Upper lobe of left lung (tissue), 6 donors: ENCODE measurements around the gene BEGAIN. TPM values are rescaled to one million over a fixed set of nuclear protein-coding genes. Genes with fewer than 3 reads are reported as not detected.

Source experiments
- ATAC-seq, 2 donors: fragments of 200-7000 bp; cut with Tn5 transposase; one replicate each; pipeline ENCODE4 v1.9.1; 2022; ENCODE audit warnings: mild to moderate bottlenecking in 2 of 2, moderate library complexity in 2 of 2; ENCODE audit not compliant: low FRiP score in 2 of 2
- DNase-seq, 2 donors: peaks; one replicate each; pipeline ENCODE4 v3.0.0-alpha.2; 2019 to 2020
- H3K27ac ChIP-seq, 4 donors: fragments of 200-600 bp; sonication (generic); one replicate each; pipeline ENCODE4 v1.5.1; 2016 to 2019
- H3K27me3 ChIP-seq, 4 donors: fragments of 200-600 bp; sonication (generic); one replicate each; pipeline ENCODE4 v1.5.1; 2017 to 2019
- H3K36me3 ChIP-seq, 4 donors: fragments of 200-600 bp; sonication (generic); one replicate each; pipeline ENCODE4 v1.5.1; 2016 to 2019
- H3K4me1 ChIP-seq, 4 donors: fragments of 200-600 bp; sonication (generic); one replicate each; pipeline ENCODE4 v1.5.1; 2018 to 2019
- H3K4me3 ChIP-seq, 4 donors: fragments of 200-600 bp; sonication (generic); one replicate each; pipeline ENCODE4 v1.5.1; 2017 to 2019; ENCODE audit warnings: mild to moderate bottlenecking in 2 of 4, moderate library complexity in 1 of 4
- H3K9me3 ChIP-seq, 4 donors: fragments of 200-600 bp; sonication (generic); one replicate each; pipeline ENCODE4 v1.5.1; 2018 to 2019
- EP300 ChIP-seq, 4 donors: sonication (generic); formaldehyde crosslinking; IDR thresholded peaks; one replicate each; pipeline ENCODE4 v1.5.1; 2017; ENCODE audit warnings: antibody characterized with exemption in 4 of 4, control low read depth in 2 of 4
- POLR2A ChIP-seq, 4 donors: fragments of 450-650 bp; IDR thresholded peaks; one replicate each; pipeline ENCODE4 v1.5.1; 2016 to 2017; ENCODE audit warnings: antibody characterized with exemption in 4 of 4, mild to moderate bottlenecking in 2 of 4
- POLR2AphosphoS5 ChIP-seq, 2 donors: sonication (generic); formaldehyde crosslinking; IDR thresholded peaks; one replicate each; pipeline ENCODE4 v1.5.1; 2017; ENCODE audit warnings: antibody characterized with exemption in 2 of 2
- WGBS, 2 donors: methylation state at CpG; one replicate each; pipeline ENCODE4 v1.1.5; 2017 to 2018; 5-methylcytosine and 5-hydroxymethylcytosine counted together
- total RNA-seq, 6 donors: library from RNA; depleted of rRNA in 4 of 6; stranded (reverse); fragments of >200 nt in 4 of 6; gene quantifications; one replicate each; pipeline versions ENCODE4 v1.1.0 to v1.2.1, GENCODE V29; 2016 to 2021
- TF ChIP-seq, protein P1 (sequence below), 6 experiments: fragments of 450-650 bp in 4 of 6; fragments of 200-600 bp in 2 of 6; sonication (generic) in 2 of 6; IDR thresholded peaks; one replicate each; pipeline ENCODE4 v1.5.1; 2016 to 2019; ENCODE audit warnings: antibody characterized with exemption in 6 of 6
- donor health status: DM: no; HTN: no; CAD: no; lungs with moderate emphysema.
- donor health status: DM: no; HTN: yes; CAD: no; lungs with severe emphysema.

Gene BEGAIN
- total RNA-seq, 6 donors from 2014 or later: under 0.01 to 2.0 (median 0.88) TPM

DNA sequence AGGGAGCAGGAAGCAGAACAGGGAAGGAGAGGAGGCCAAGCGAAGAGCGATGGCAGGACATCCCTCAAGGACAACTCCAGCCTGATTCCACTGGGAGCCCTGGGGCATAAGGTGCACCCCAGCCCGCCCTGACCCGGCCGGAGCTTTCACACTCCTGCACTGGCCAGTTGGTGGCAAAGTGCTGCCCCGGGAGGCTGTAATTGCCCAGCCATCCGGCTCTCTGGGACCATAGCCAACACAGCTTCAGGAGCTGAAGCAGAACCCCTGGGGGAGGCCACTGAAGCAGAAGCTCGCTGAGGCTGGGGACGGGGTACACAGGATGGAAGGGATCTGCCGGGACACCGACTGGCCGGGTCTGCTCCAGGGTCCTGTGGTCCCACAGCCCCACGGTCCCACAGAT, 41.9 kb upstream of the BEGAIN start:
- H3K4me3 ChIP-seq: no peak overlapping the region
- no peak overlapping the region for H3K27ac ChIP-seq
- H3K36me3 ChIP-seq: no peaks in the 10 kb centered on the region
- ATAC-seq (no peak), DNase-seq (no peak)
- 81 to 100% methylated on average over 2 to 9 of the region's 13 CpGs for WGBS, 2 donors
- no peak for TF ChIP-seq POLR2AphosphoS5 (IDR thresholded peaks at IDR 0.05)
- TF ChIP-seq EP300 (IDR thresholded peaks at IDR 0.05): no peak
- TF ChIP-seq, protein P1, sequence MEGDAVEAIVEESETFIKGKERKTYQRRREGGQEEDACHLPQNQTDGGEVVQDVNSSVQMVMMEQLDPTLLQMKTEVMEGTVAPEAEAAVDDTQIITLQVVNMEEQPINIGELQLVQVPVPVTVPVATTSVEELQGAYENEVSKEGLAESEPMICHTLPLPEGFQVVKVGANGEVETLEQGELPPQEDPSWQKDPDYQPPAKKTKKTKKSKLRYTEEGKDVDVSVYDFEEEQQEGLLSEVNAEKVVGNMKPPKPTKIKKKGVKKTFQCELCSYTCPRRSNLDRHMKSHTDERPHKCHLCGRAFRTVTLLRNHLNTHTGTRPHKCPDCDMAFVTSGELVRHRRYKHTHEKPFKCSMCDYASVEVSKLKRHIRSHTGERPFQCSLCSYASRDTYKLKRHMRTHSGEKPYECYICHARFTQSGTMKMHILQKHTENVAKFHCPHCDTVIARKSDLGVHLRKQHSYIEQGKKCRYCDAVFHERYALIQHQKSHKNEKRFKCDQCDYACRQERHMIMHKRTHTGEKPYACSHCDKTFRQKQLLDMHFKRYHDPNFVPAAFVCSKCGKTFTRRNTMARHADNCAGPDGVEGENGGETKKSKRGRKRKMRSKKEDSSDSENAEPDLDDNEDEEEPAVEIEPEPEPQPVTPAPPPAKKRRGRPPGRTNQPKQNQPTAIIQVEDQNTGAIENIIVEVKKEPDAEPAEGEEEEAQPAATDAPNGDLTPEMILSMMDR (IDR thresholded peaks at IDR 0.05): no peak
- TF ChIP-seq POLR2A (IDR thresholded peaks at IDR 0.05): no peak
- no peaks in the 10 kb centered on the region for H3K4me1 ChIP-seq
- H3K27me3 ChIP-seq: no peaks in the 10 kb centered on the region
- H3K9me3 ChIP-seq: no peaks in the 10 kb centered on the region

DNA sequence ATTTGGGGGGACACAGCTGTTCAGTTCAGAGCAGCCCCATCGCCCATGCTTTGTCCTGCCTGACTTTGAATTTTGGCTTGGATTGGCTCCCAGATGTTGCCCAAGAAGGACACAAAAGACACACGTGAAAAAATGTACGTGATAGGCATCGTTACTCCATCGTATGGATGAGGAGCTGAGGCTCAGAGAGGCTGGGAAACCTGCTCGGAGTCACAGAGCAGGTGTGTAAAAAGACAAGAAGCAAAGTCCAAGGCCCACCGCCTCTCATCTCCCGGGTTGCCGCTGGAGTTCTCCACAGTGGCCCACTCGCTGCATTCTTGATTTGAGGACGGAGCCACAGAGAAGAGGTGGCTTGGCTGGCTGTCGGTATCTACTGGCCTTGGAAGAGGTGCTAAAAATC, 41.0 kb upstream of the BEGAIN start:
- Histone ChIP-seq H3K36me3 (no peaks in the 10 kb centered on the region), H3K9me3 (no peaks in the 10 kb centered on the region), H3K27me3 (no peaks in the 10 kb centered on the region), H3K4me3 (no peak overlapping the region), H3K27ac (no peak overlapping the region), H3K4me1 (no peaks in the 10 kb centered on the region)
- DNase-seq: no peak
- 88 to 89% methylated on average over 10 to 12 of the region's 12 CpGs for WGBS, 2 donors
- TF ChIP-seq, protein P1 (IDR thresholded peaks at IDR 0.05): no peak
- no peak for ATAC-seq

DNA sequence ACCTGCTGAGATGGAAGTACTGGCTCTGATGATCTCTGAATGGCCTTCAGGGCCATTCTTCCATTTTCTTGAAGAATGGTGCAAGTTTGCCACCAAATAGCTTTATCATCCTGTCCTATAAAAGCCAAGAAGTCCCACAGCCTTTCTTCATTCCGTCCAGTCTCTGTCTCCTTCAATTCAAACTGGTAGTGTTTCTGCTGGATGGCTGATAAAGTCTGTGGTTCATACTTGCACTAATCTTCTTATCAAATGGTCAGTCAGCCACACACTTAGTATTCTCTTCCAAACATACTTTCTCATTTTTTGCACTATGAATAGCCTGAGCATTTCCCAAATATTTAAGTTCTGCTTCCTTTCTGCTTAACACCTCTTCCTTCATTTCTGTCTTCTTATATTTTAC, 39.4 kb upstream of the BEGAIN start:
- H3K9me3 ChIP-seq: no peaks in the 10 kb centered on the region
- WGBS, 2 donors: 83 to 95% methylated on average over 1 of the region's 1 CpG
- no peaks in the 10 kb centered on the region for H3K36me3 ChIP-seq
- ATAC-seq (no peak), DNase-seq (no peak)
- no peak overlapping the region for H3K27ac ChIP-seq
- no peaks in the 10 kb centered on the region for H3K27me3 ChIP-seq
- TF ChIP-seq POLR2A (IDR thresholded peaks at IDR 0.05) (no peak), POLR2AphosphoS5 (IDR thresholded peaks at IDR 0.05) (no peak), EP300 (IDR thresholded peaks at IDR 0.05) (no peak)
- TF ChIP-seq, protein P1 (IDR thresholded peaks at IDR 0.05): no peak
- peaks cover 0 to 11% (median 7%) of the 10 kb centered on the region in 4 donors for H3K4me1 ChIP-seq
- H3K4me3 ChIP-seq: no peak overlapping the region

DNA sequence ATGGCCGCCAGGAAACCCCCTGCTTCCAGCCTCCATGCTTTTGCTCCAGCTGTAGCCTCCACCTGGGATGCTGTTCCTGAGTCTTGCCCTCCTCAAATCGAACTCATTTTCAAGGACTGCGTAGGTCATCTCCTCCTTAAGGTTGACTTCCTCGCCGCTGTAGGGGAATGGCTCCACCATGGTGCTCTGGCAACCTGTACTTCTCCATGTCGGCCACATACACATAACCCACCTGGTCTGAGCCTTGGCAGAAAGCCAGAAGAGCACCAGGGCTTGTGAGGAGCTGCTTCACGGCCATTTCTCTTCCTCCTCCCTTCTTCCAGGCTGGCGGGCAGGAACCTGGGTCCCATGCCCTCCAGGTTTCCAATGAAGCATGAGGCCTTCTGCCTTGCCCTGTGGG, 36.7 kb upstream of the BEGAIN start:
- 81 to 84% methylated on average over 8 of the region's 8 CpGs for WGBS, 2 donors
- H3K4me3 ChIP-seq: no peak overlapping the region
- peaks cover 2 to 18% (median 8%) of the 10 kb centered on the region in 4 donors for H3K4me1 ChIP-seq
- TF ChIP-seq, protein P1 (IDR thresholded peaks at IDR 0.05): no peak
- TF ChIP-seq POLR2A (IDR thresholded peaks at IDR 0.05): no peak
- TF ChIP-seq POLR2AphosphoS5 (IDR thresholded peaks at IDR 0.05): no peak
- no peak for TF ChIP-seq EP300 (IDR thresholded peaks at IDR 0.05)
- no peak for DNase-seq
- H3K9me3 ChIP-seq: no peaks in the 10 kb centered on the region
- no peak overlapping the region for H3K27ac ChIP-seq
- no peaks in the 10 kb centered on the region for H3K36me3 ChIP-seq
- ATAC-seq: no peak
- no peaks in the 10 kb centered on the region for H3K27me3 ChIP-seq

DNA sequence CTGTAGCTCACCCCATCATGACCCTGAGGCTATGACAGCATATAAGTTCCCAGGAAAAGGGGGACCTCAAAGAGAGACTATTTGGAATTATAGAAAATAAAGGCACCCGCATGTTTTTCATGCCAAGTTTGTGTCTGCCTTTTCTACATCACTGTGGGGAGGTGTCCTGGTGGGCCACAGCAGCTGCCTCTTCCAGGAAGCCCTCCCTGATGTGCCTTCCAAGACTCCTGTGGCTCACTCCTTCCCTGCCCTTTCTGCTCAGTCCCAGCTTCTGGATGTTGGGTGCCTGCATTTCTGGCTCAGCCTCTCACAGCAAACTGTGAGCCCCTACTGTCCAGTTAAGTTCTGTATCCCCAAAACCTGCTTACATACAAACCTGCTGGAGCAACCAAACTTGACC, 36.3 kb upstream of the BEGAIN start:
- DNase-seq: no peak
- 95% methylated on average over 1 of the region's 1 CpG for WGBS, 2 donors

More for the DNA sequence above, 36.3 kb upstream of the BEGAIN start:
- Histone ChIP-seq H3K36me3 (no peaks in the 10 kb centered on the region), H3K4me1 (peaks cover 5 to 22% (median 11%) of the 10 kb centered on the region in 4 donors), H3K4me3 (no peak overlapping the region), H3K27me3 (no peaks in the 10 kb centered on the region), H3K27ac (no peak overlapping the region), H3K9me3 (no peaks in the 10 kb centered on the region)
- no peak for ATAC-seq
- TF ChIP-seq POLR2A (IDR thresholded peaks at IDR 0.05) (no peak), EP300 (IDR thresholded peaks at IDR 0.05) (no peak), POLR2AphosphoS5 (IDR thresholded peaks at IDR 0.05) (no peak)
- TF ChIP-seq, protein P1 (IDR thresholded peaks at IDR 0.05): no peak
